HepG2 (cell line): Measurements from ENCODE around the gene THPO. TPM values are rescaled to one million over a fixed set of nuclear protein-coding genes. Genes with fewer than 3 reads are reported as not detected.

Source experiments
- ATAC-seq: fragments of 200-7000 bp; cut with Tn5 transposase; 3 replicates; pipeline ENCODE4 v1.9.1; 2020; ENCODE audit warnings: mild to moderate bottlenecking, moderate library complexity
- BruUV-seq: library from RNA; stranded (reverse); fragments of 400-500 nt; replicated peaks from 2 replicates; lab custom pipeline; 2021; lab: Mats Ljungman, UMichigan
- CTCF ChIA-PET: fragments of 300-600 bp; formaldehyde crosslinking; extraction: SDS; loops from one replicate; lab custom pipeline; 2021; ENCODE audit warnings: low total read pairs, inconsistent platforms, low intra/inter-chr PET ratio; lab: Yijun Ruan, JAX
- POLR2A ChIA-PET: fragments of 350-600 bp; sonication (Branson Sonifier 250); formaldehyde crosslinking; loops from one replicate; lab custom pipeline; 2020; ENCODE audit warnings: antibody characterized with exemption, inconsistent platforms; lab: Yijun Ruan, JAX
- DNase-seq: peaks from one replicate; pipeline ENCODE4 v3.0.0-alpha.2; 2015; ENCODE audit warnings: low spot score
- FAIRE-seq: peaks from 3 replicates; lab custom pipeline; 2011; peaks lifted over from hg19 to GRCh38; lab: Jason Lieb, UNC
- H2AFZ ChIP-seq: one replicate; pipeline ENCODE4 v1.6.1; 2011; ENCODE audit warnings: low read length, inconsistent platforms
- H3K27ac ChIP-seq: fragments of 300-600 bp; 3 replicates; pipeline ENCODE4 v1.8.0; 2011; ENCODE audit warnings: mixed run types, mild to moderate bottlenecking, mixed read lengths, low read length, inconsistent platforms; ENCODE audit not compliant: insufficient read depth; ENCODE audit errors: extremely low read length
- H3K27me3 ChIP-seq, 2 experiments: fragments of 200-600 bp in 1 of 2; 2 replicates in 1 of 2; 3 replicates in 1 of 2; pipeline versions ENCODE4 v1.6.0 to v1.8.0; 2011; ENCODE audit warnings: low read length in 2 of 2, mild to moderate bottlenecking in 2 of 2, moderate library complexity in 2 of 2, inconsistent platforms in 1 of 2; ENCODE audit not compliant: insufficient read depth in 2 of 2, control insufficient read depth in 1 of 2
- H3K36me3 ChIP-seq, 2 experiments: fragments of 200-600 bp in 1 of 2; replicated peaks in 1 of 2; 2 replicates in 1 of 2; 3 replicates in 1 of 2; pipeline versions ENCODE4 v1.5.1 to v1.8.0; 2011; ENCODE audit warnings: low read length in 2 of 2, inconsistent platforms in 1 of 2; ENCODE audit not compliant: insufficient read depth in 2 of 2, control insufficient read depth in 1 of 2
- H3K4me1 ChIP-seq: 2 replicates; pipeline ENCODE4 v1.5.1; 2012; ENCODE audit warnings: low read length, inconsistent platforms; ENCODE audit not compliant: insufficient read depth
- H3K4me2 ChIP-seq: 2 replicates; pipeline ENCODE4 v1.6.0; 2011; ENCODE audit warnings: low read depth, low read length, inconsistent platforms
- H3K4me3 ChIP-seq, 3 experiments: fragments of 200-600 bp in 1 of 3; sonication (generic), shearing (Covaris generic) in 1 of 3; replicated peaks in 1 of 3; 2 replicates each; pipeline ENCODE4 v1.5.1; 2011 to 2016; ENCODE audit warnings: low read length in 3 of 3, inconsistent platforms in 2 of 3, low read depth in 2 of 3, mild to moderate bottlenecking in 2 of 3, control low read depth in 1 of 3, mixed read lengths in 1 of 3; ENCODE audit not compliant: insufficient read depth in 1 of 3
- H3K79me2 ChIP-seq: one replicate; pipeline ENCODE4 v1.6.1; 2011; ENCODE audit warnings: low read length, inconsistent platforms; ENCODE audit not compliant: insufficient read depth
- H3K9ac ChIP-seq: 2 replicates; pipeline ENCODE4 v1.6.0; 2011; ENCODE audit warnings: mild to moderate bottlenecking, low read depth, low read length, inconsistent platforms; ENCODE audit not compliant: insufficient read depth
- H3K9me3 ChIP-seq: 2 replicates; pipeline ENCODE4 v1.5.1; 2012; ENCODE audit warnings: mild to moderate bottlenecking, low read length
- H4K20me1 ChIP-seq: 2 replicates; pipeline ENCODE4 v1.6.0; 2011; ENCODE audit warnings: inconsistent platforms, mild to moderate bottlenecking, low read length, moderate library complexity; ENCODE audit not compliant: insufficient read depth
- ARHGAP35 ChIP-seq: sonication (generic); formaldehyde crosslinking; IDR thresholded peaks from 2 replicates; pipeline ENCODE4 v1.9.0; 2022; ENCODE audit warnings: mild to moderate bottlenecking, inconsistent platforms, moderate library complexity, missing genetic modification reagents, borderline replicate concordance
- CENPX ChIP-seq: sonication (generic); formaldehyde crosslinking; IDR thresholded peaks from 2 replicates; pipeline ENCODE4 v1.9.0; 2021; ENCODE audit warnings: mild to moderate bottlenecking, missing genetic modification reagents, moderate library complexity
- CHD2 ChIP-seq: IDR thresholded peaks from 2 replicates; pipeline ENCODE4 v1.6.1; 2011; ENCODE audit warnings: low read depth, low read length, improper control_type of control experiment
- FOSL1 ChIP-seq: sonication (generic); formaldehyde crosslinking; IDR thresholded peaks from 2 replicates; pipeline ENCODE4 v1.9.0; 2021; ENCODE audit warnings: missing genetic modification reagents, borderline replicate concordance
- HOXA5 ChIP-seq: sonication (generic); formaldehyde crosslinking; IDR thresholded peaks from 2 replicates; pipeline ENCODE4 v1.4.0; 2020; ENCODE audit warnings: missing genetic modification reagents
- MED8 ChIP-seq: sonication (generic); formaldehyde crosslinking; IDR thresholded peaks from 2 replicates; pipeline ENCODE4 v1.8.1; 2023; ENCODE audit warnings: mild to moderate bottlenecking, missing genetic modification reagents; ENCODE audit not compliant: insufficient replicate concordance
- MTA3 ChIP-seq: sonication (generic); formaldehyde crosslinking; IDR thresholded peaks from 2 replicates; pipeline ENCODE4 v1.4.0; 2020; ENCODE audit warnings: missing genetic modification reagents
- RERE ChIP-seq: IDR thresholded peaks from 2 replicates; pipeline ENCODE4 v1.6.1; 2016; ENCODE audit warnings: low read depth, missing genetic modification reagents, missing compliant biosample characterization
- SP2 ChIP-seq: sonication (generic); formaldehyde crosslinking; IDR thresholded peaks from 2 replicates; pipeline ENCODE4 v1.5.1; 2020; ENCODE audit warnings: mild to moderate bottlenecking, missing genetic modification reagents
- TAF1 ChIP-seq: sonication (generic); formaldehyde crosslinking; IDR thresholded peaks from 2 replicates; pipeline ENCODE4 v1.4.0; 2020; ENCODE audit warnings: missing genetic modification reagents
- TOE1 ChIP-seq: sonication (generic); formaldehyde crosslinking; IDR thresholded peaks from 2 replicates; pipeline ENCODE4 v1.4.0; 2020; ENCODE audit warnings: mild to moderate bottlenecking, missing genetic modification reagents
- ZNF34 ChIP-seq: sonication (generic); formaldehyde crosslinking; IDR thresholded peaks from 2 replicates; pipeline ENCODE4 v1.4.0; 2020; ENCODE audit warnings: mild to moderate bottlenecking, missing genetic modification reagents, borderline replicate concordance
- ZNF580 ChIP-seq: IDR thresholded peaks from 2 replicates; pipeline ENCODE4 v1.6.1; 2016; ENCODE audit warnings: low read depth, borderline replicate concordance
- ZNF614 ChIP-seq: IDR thresholded peaks from 2 replicates; pipeline ENCODE4 v1.6.1; 2018; ENCODE audit warnings: missing biosample characterization, missing genetic modification reagents, inconsistent platforms, borderline replicate concordance
- ZNF710 ChIP-seq: sonication (generic); formaldehyde crosslinking; IDR thresholded peaks from 2 replicates; pipeline ENCODE4 v1.5.0; 2020; ENCODE audit warnings: mild to moderate bottlenecking, missing genetic modification reagents, borderline replicate concordance
- ZNF780A ChIP-seq: sonication (generic); formaldehyde crosslinking; IDR thresholded peaks from 2 replicates; pipeline ENCODE4 v1.8.0; 2022; ENCODE audit warnings: mild to moderate bottlenecking, missing genetic modification reagents, moderate library complexity
- WGBS: methylation state at CpG from one replicate; pipeline ENCODE4 v1.1.6; 2017; ENCODE audit warnings: low lambda C conversion rate; 5-methylcytosine and 5-hydroxymethylcytosine counted together
- in situ Hi-C: cut with HindIII; loops from 2 replicates; pipeline ENCODE4 v1.10.0; 2017; ENCODE audit warnings: low pct_unique_long_range_greater_than_20kb; ENCODE audit not compliant: extremely low pct_ligation_motif_present
- intact Hi-C: fragments of 100-400 bp; cut with micrococcal nuclease; formaldehyde crosslinking; loops from one replicate; pipeline ENCODE4 v1.10.0; 2022; ENCODE audit not compliant: unreplicated experiment
- polyA plus RNA-seq, 8 experiments: library from polyadenylated mRNA; depleted of rRNA in 3 of 8; stranded (reverse) in 7 of 8; unstranded in 1 of 8; fragments of >200 nt; fragmentation: Illumina TruSeq in 4 of 8; extraction: Trizol in 4 of 8; gene quantifications; 2 replicates each; pipeline versions ENCODE4 v1.2.1 to v1.2.3, GENCODE V29; 2011 to 2016; ENCODE audit warnings: low read depth in 4 of 8, missing spikeins in 1 of 8, mixed read lengths in 1 of 8; ENCODE audit not compliant: insufficient read depth in 1 of 8
- total RNA-seq, 5 experiments: library from RNA; depleted of rRNA; stranded (reverse); fragments of >200 nt; fragmentation: Illumina TruSeq; extraction: Trizol; gene quantifications; 2 replicates each; pipeline ENCODE4 v1.2.3, GENCODE V29; 2016; ENCODE audit warnings: low read depth in 1 of 5

The THPO gene
- total and polyA plus RNA-seq, 2 of the 13 experiments (the other 11 are each of a cell fraction or from before 2014, with no cell fraction given) = 2.8 to 4.8 TPM

GRCh38 chr3:184426691-184427141 is 48.7 kb upstream of the THPO start (continued):
- TF ChIP-seq HOXA5 = no peak
- no peak for TF ChIP-seq FOSL1 (CRISPR knock-in tag)
- TF ChIP-seq ZNF780A = no peak
- TF ChIP-seq ARHGAP35 (CRISPR knock-in tag) = no peak
- no peak for TF ChIP-seq ZNF34 (CRISPR knock-in tag)
- TF ChIP-seq RERE (CRISPR knock-in tag) = no peak

GRCh38 chr3:184423561-184423960 is 45.6 kb upstream of the THPO start:
- no peak overlapping the region for H3K4me2 ChIP-seq
- ChIA-PET POLR2A (no interaction called here), CTCF (no interaction called here)
- in situ Hi-C loops (no loop called here), intact Hi-C loops (no loop called here)
- H3K27me3 ChIP-seq = peaks cover 0 to 1% of the 10 kb centered on the region in 2 experiments; a peak in 1 of 5 replicates
- no peaks in the 10 kb centered on the region for H3K79me2 ChIP-seq
- peaks cover 3% of the 10 kb centered on the region; the same call in 1 of the 2 replicates for H3K9me3 ChIP-seq
- H3K4me1 ChIP-seq = no peaks in the 10 kb centered on the region
- H3K27ac ChIP-seq = no peak overlapping the region
- H3K9ac ChIP-seq = no peak overlapping the region
- BruUV-seq = no TSS peak
- H4K20me1 ChIP-seq = no peaks in the 10 kb centered on the region
- WGBS = 26% methylated on average over 3 of the region's 3 CpGs
- FAIRE-seq (no peak), ATAC-seq (no peak), DNase-seq (no peak)
- H2AFZ ChIP-seq = no peak overlapping the region
- H3K4me3 ChIP-seq = no peak overlapping the region
- H3K36me3 ChIP-seq = no peaks in the 10 kb centered on the region
- no peak for TF ChIP-seq TOE1 (CRISPR knock-in tag)
- no peak for TF ChIP-seq ZNF614 (CRISPR knock-in tag)
- no peak for TF ChIP-seq SP2
- TF ChIP-seq MED8 (CRISPR knock-in tag) = no peak
- no peak for TF ChIP-seq CHD2
- TF ChIP-seq ZNF710 = no peak
- TF ChIP-seq ZNF580 (CRISPR knock-in tag) = no peak
- no peak for TF ChIP-seq MTA3 (CRISPR knock-in tag)
- no peak for TF ChIP-seq CENPX
- TF ChIP-seq TAF1 (CRISPR knock-in tag) = no peak
